NB4 (cell line): ENCODE measurements around the gene IL6ST.
"Not testable (repeated sequence)": the region's sequence is repeated elsewhere in the genome, so short reads cannot be mapped to it uniquely, and the experiment has no call there.

ENCODE experiments used
- DNase-seq: peaks from one replicate; pipeline ENCODE4 v3.0.0; 2010; ENCODE audit warnings: low read depth
- H3K4me3 ChIP-seq: one replicate; pipeline ENCODE4 v1.5.1; 2011; ENCODE audit warnings: mild to moderate bottlenecking, low read depth, low read length, moderate library complexity
- CTCF ChIP-seq: IDR thresholded peaks from one replicate; pipeline ENCODE4 v1.5.1; 2012; ENCODE audit warnings: low read depth, low read length
- MAX ChIP-seq: IDR thresholded peaks from 2 replicates; pipeline ENCODE4 v1.6.1; 2011; ENCODE audit warnings: low read depth, low read length
- MYC ChIP-seq: IDR thresholded peaks from 2 replicates; pipeline ENCODE4 v1.6.1; 2011; ENCODE audit warnings: low read depth, low read length
- POLR2A ChIP-seq: IDR thresholded peaks from 2 replicates; pipeline ENCODE4 v1.6.1; 2011; ENCODE audit warnings: mild to moderate bottlenecking; ENCODE audit not compliant: insufficient read length; ENCODE audit errors: extremely low read depth

Gene IL6ST

DNA sequence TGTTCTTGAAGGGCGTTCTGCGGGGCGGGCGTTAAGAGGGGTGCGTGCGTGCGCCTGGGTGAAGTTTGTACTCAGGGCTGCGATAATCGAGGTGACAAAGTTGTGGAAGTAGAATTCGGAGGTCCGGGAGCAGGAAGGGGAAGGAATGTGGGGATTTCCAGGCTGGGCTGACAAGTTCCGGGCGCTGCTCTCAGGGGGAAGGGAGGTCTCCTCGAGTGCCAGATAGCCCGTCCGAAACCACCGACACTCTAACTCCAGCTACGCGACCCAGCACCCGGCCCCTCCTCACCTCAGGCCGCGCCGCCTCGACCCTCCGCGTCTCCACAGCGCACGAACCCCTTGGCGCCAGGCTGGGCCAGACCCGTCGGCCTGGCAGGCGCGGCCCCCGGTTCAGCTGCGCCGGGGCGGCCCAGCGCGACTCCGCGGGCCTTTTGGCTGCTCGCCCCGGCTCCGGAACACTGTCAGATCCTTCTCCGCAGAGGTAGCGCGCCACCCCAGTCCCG, at the start of gene IL6ST:
Gene IL6ST (minus strand): TSS at position 469 of the 503 bp plus-strand sequence. CDS start 18,685 bp downstream, outside the sequence.
- TF ChIP-seq MYC (no peak), MAX (no peak), CTCF (no peak), POLR2A (no peak)
- peak within 1 kb of the TSS; percentile 87 for H3K4me3 ChIP-seq
- DNase-seq, result no peak

DNA sequence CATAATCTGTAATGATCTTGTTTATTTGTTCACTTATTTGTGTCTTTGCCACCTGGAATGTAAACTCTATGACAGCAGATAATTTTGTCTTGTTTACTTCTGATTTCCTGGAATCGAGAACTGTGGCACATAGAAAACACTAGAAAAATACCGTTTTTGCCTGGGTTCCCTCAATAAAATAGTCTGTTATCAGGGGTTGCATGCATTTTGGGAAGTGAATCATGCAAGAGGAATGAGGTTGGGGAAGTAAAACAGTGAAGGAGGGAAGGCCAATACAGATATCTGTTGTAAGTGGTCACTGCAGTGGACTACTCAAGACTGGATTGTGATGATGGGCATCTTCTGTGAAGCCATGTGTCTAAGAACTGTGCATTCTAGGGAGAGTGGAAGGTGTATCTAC, 45.2 kb upstream of the IL6ST start:
- no peak overlapping the region for H3K4me3 ChIP-seq
- DNase-seq, result no peak
- TF ChIP-seq CTCF, result no peak
- no peak for TF ChIP-seq MAX
- TF ChIP-seq MYC, result no peak
- TF ChIP-seq POLR2A, result no peak

DNA sequence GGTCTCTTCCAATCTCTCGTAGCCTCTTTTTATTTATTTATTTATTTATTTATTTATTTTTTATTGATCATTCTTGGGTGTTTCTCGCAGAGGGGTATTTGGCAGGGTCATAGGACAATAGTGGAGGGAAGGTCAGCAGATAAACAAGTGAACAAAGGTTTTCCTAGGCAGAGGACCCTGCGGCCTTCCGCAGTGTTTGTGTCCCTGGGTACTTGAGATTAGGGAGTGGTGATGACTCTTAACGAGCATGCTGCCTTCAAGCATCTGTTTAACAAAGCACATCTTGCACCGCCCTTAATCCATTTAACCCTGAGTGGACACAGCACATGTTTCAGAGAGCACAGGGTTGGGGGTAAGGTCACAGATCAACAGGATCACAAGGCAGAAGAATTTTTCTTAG, 43.4 kb upstream of the IL6ST start:
- H3K4me3 ChIP-seq, DNase-seq: not testable (repeated sequence)

GRCh38 chr5:56037531-56038010, 42.8 kb upstream of the IL6ST start:
- DNase-seq, result no peak
- no peak overlapping the region for H3K4me3 ChIP-seq

DNA sequence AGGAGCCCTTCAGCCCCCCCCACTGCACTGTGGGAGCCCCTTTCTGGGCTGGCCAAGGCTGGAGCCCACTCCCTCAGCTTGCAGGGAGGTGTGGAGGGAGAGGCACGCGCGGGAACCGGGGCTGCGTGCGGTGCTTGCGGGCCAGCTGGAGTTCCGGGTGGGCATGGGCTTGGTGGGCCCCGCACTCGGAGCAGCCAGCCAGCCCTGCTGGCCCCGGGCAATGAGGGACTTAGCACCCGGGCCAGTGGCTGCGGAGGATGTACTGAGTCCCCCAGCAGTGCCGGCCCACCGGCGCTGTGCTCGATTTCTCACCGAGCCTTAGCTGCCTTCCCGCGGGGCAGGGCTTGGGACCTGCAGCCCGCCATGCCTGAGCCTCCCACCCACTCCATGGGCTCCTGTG, 40.6 kb upstream of the IL6ST start:
- not testable (repeated sequence) for H3K4me3 ChIP-seq, DNase-seq

More at GRCh38 chr5:56037531-56038010, 42.8 kb upstream of the IL6ST start:
- TF ChIP-seq CTCF (no peak), MYC (no peak), MAX (no peak), POLR2A (no peak)

GRCh38 chr5:56029871-56030630, 35.3 kb upstream of the IL6ST start:
- not testable (repeated sequence) for H3K4me3 ChIP-seq, DNase-seq

DNA sequence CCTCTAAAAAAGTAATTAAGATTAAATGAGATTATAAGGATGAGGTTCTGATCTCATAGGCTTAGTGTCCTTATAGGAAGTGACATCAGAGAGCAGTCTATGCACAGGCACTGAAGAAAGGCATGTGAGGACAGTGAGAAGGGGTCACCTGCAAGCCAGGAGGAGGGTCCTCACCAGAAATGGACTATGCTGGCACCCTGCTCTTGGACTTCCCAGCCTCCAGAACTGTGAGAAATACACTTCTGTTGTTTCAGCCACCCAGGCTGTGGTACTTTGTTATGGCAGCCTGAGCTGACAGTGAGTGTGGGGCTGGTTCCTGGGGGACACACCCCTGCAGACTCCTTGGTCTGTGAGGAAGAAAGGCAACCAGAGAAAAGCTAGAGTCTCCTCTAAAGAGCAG, 34.7 kb upstream of the IL6ST start:
- no peak for DNase-seq
- H3K4me3 ChIP-seq, result no peak overlapping the region
- no peak for TF ChIP-seq MYC
- TF ChIP-seq MAX, result no peak
- no peak for TF ChIP-seq POLR2A
- no peak for TF ChIP-seq CTCF

DNA sequence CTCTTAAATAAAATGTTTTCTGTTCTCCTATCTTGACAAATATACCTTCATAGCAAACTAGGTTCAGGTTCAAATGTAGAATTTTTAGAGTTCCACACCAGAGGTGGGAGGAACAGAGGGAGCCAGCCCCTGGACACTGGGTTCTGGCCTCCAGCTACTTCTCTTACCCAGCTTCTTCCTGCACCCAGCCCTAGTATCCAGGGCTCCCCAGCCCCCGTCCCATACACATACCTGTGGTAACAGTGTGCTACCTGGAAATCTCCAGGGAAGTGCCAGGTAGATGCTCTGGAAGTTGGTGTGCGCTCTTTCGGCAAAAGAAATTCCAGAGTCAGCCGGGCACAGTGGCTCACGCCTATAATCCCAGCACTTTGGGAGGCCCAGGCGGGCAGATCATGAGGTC, 33.9 kb upstream of the IL6ST start:
- no peak overlapping the region for H3K4me3 ChIP-seq
- TF ChIP-seq MYC (no peak), POLR2A (no peak)
- DNase-seq, result no peak
